GM19193 (cell line): ENCODE data around the gene PTPRB.

Source experiments
- POLR2A ChIP-seq: IDR thresholded peaks from 4 replicates; pipeline ENCODE4 v1.6.1; 2011; ENCODE audit not compliant: insufficient read depth, insufficient read length; ENCODE audit errors: extremely low read depth

Gene PTPRB

DNA sequence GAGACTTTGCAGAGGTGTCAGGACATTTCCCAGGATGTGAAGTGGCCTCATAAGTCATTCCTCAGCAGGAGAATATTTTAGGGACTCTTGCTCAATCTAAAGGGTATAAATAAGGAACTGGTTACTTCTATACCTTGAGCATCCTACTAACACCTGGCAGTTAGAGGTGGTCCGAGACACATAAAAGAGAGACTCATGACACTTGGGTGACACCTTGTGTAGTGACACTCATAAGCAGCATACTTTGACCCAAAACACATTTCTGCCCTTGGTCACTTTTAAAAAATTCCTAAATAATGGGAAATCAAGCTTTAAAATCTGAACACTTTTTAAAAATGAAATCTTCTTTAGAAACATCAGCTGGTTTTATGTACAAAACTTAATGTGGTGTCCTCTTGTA, 152.8 kb downstream of the PTPRB start:
- no peak for TF ChIP-seq POLR2A

- TF ChIP-seq POLR2A: no peak
Observed at GRCh38 chr12:70482764-70483163, 154.5 kb downstream of the PTPRB start.

DNA sequence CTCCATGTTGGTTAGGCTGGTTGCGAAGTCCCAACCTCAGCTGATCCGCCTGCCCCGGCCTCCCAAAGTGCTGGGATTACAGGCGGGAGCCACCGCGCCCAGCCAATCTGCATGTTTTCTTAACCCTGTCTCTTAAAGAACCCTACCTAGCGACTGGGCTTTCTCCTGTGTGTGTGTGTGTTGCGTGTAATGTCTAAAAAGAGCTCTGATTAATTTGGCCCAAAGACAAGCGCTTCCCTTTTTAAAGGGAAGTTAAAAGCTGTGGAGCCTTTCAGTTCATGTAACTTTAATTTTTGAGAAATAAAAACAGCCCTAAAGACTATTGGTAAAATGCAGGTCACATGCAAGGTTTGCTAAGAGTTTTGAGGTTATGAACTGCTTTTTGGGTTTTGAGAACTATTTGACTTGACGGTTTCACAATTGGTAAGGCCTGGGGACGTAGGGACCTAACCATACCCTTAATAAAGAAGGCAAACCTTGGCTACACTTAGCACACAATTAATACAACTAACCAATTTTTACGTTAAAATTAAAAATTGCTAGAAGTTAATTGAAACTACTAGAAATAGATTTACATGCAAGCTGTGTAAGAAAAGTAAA, 167.9 kb downstream of the PTPRB start:
- no peak for TF ChIP-seq POLR2A

- TF ChIP-seq POLR2A: no peak
Observed at GRCh38 chr12:70468741-70469140, 168.5 kb downstream of the PTPRB start.

DNA sequence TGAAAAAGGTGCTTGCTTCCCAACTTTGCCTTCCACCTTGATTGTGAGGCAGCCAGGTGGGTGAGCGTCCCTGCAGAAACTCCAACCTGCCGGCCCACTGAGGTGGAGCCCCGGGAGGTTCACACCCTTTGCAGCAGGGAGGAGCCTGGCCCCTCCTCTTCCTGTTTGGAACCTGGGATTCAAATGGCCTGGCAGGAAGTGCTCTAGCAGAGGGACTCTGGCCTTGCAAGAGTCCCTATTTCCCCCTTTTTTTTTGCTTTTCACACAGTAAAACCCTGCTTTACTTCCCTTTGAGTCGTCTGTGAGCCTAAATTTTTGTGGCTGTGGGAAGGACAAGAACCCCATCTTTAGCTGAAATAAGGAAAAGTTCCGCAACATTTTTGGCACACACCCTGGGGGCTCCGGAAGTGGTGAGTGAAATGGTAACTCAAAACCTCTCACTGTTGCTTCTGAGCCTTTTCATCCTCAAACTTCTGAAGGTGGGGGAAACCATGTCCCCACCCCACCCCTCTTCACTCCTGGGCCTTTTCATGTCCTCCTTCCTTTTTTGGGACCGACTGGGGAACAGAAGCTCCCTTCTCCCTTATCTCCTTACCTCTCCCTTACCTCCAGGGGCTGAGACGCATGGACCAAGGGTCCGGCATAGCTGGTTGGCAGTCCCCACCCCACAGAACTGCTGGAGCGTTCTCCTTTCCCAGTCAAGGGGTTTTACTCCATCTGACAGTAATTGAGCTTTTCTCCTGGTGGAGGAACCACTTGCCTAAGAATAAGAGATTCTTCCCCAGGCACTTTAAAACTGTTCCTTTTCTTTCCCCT, 169.1 kb downstream of the PTPRB start:
- no peak for TF ChIP-seq POLR2A

DNA sequence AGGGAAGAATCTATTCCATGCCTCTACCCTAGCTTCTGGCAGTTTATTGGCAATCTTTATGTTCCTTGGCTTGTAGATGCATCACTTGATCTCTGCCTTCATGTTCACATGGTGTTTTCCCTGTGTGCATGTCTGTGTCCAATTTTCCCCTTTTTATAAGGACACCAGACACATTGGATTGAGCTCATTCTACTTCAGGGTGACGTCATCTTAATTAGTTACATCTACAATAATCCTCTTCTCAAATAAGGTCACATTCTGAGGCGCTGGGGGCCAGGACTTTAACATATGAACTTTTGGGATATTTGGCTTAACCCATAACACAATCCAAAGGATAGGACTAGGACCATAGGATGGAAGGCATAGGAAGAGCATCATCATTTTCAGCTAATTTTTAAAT, 169.8 kb downstream of the PTPRB start:
- TF ChIP-seq POLR2A: no peak

GRCh38 chr12:70466753-70467152, 170.5 kb downstream of the PTPRB start:
- TF ChIP-seq POLR2A: no peak
